ELR (cell line): Measurements from ENCODE around the gene PAX8.
"Not testable (repeated sequence)": the region's sequence is repeated elsewhere in the genome, so short reads cannot be mapped to it uniquely, and the experiment has no call there.

Source experiments
- DNase-seq: peaks from one replicate; pipeline ENCODE4 v3.0.0-alpha.2; 2015; ENCODE audit warnings: low read depth

Gene PAX8

DNA sequence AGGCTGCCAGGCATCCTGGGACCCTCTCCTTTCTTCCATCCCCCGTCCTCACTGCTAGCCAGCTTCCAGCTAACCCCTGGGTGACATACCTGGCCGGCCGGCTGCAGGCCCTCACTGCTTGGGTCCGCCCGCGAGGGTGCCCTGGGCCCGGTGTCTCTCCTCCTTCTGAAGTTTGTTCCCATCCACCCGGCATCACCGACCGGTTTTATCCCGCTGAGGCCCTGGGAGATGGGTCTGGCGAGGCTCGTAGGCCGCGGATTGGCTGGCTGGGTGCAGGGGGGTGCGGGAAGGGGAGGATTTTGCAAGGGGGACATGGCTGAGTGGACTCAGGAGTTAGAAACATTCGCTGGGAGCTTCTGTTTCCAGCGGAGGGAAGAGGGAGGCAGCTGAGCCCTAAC, at the start of gene PAX8:
Gene PAX8, minus strand, starts transcription at position 180 of the 398 bp plus-strand sequence. CDS start 527 bp downstream, outside the sequence.
- DNase-seq, result no peak

- DNase-seq, result no peak
These were observed 49.3 kb upstream of the PAX8 start for GRCh38 chr2:113328043-113328442.

GRCh38 chr2:113325161-113325731, 46.5 kb upstream of the PAX8 start:
- DNase-seq, result peak; percentile 28

DNA sequence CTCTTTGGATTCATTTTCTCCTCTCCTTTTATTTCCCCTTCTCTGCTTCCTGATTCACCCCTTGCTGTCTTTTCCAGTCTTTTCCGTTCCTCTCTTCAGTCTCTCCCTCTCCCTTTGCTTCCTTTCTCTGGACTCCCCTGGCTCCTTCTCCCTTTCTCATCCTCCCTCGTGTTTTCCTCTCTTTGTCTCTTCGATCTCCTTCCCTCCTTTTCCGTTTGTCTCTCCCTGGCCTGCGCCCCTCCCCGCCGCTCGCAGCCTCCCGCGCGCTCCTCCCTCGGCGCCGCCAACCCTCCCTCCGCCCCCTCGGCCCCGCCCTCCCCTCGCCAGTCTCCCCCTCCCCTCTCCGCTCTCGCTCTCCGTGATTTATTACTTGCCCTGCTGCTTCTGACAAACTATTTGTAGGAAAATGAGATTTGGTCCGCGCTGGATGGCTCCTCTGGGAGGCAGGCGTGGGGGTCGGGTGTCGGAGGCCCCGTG, 46.0 kb upstream of the PAX8 start:
- DNase-seq, result peak; percentile 75

DNA sequence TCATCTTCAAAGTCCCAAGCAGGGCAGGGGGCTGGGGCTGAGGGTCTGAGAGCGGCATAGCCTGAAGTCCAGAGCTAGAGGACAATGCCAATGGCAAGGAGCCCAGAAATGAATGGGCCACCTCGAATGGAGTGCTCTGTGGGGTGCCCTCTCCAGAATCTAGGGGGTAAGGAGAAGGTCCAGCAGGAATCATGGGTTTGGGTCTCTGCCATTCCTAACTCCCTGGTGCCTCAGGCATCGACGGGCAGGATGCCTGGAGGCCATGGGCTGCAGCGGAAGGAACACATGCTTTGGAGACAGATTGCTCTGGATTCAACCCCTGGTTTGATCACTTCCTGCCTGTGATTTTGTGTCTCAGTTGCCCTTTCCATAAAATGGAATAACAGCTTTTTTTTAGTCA, 44.4 kb upstream of the PAX8 start:
- DNase-seq, result not testable (repeated sequence)

DNA sequence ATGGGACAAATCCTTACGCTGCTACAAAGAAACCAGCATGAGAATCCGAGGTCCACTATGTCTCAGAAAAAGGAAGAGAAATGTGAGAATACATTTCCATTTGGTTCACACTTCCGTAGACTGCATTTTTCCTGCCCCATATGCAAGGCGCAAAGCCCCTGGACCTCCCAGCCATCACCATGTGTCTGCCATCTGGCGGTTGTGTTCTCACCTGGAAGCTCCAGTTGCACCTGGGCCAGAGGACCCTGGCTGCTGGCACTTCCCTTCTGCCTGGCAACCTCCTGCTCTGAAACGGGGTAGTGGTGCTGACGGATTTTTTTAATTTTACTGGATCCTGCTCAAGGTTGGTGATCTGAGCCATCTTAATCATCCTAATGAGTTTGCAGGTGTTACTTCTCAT, 41.4 kb upstream of the PAX8 start:
- DNase-seq, result not testable (repeated sequence)

DNA sequence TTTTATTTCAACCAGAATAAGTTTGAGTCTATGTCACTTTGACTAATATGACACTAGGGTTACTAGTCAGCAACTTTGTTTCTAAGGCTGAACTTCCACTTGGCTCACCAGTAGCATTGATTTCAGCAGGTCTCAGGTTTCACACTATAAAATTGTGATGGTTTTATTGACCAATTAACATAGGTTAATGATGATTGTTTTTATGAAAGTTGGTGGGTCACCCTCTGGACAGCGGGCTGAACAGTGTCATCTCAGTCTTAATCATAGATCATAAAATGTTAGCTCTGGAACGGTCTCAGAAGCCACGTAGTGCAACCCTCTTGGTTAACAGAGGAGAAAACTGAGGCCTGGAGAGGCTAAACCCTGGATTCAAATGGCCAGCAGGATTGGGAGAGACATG, 40.2 kb upstream of the PAX8 start:
- DNase-seq, result not testable (repeated sequence)

DNA sequence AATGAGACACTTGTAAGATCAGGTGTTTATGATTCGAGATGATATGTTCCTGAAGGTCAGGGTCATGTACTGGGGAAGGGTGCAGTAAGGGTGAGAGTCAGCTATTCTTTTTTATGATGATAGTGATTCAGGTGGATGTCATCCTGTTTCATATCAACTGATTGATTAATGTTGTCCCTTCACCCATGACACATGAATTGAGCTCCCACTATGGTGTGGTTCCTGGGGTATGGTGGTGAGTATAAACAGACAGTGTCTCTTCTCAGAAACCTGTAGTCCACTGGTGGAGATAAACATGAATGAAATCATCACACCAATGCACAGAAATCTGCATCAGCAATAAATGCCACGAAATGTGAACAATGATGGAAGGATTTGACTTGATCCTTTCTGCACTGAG, 37.4 kb upstream of the PAX8 start:
- no peak for DNase-seq

DNA sequence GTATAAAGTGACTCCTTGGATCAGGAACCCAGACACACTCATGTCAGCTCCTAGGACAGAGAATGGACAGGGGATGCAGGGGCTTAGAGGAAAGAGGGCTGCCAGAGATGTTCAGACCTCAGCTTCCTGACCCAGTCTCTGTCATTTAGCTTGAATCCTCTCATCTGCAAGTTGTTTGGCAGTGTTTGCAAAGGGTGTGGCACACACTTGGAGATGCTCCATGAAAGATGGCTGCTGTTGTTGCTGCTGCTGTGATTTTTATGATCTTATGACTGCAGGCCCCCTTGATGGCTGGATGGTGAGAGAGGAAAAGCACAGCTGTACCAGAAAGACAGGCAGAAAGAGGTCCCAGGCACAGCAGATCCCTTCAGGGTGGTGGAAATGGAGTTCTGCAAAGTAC, 35.9 kb upstream of the PAX8 start:
- not testable (repeated sequence) for DNase-seq

DNA sequence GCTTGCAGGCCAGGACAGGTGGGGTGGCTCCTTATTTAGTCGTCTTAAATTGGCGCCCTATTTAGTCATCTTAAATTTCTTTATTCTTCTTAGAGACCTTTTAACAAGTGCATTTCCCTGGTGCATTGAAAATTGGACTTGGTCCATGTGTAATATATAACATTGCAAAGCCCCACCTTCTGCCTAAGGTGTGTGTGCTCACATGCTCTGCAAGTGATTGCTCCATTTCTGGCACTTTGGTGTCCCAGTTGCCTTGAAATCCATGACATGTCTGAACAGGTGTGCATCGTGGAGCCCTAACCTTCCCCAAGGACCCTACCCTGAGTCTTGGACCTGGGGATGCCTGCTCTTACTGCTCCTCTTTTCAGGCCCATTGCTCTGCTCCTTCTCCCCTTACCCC, 35.5 kb upstream of the PAX8 start:
- not testable (repeated sequence) for DNase-seq

DNA sequence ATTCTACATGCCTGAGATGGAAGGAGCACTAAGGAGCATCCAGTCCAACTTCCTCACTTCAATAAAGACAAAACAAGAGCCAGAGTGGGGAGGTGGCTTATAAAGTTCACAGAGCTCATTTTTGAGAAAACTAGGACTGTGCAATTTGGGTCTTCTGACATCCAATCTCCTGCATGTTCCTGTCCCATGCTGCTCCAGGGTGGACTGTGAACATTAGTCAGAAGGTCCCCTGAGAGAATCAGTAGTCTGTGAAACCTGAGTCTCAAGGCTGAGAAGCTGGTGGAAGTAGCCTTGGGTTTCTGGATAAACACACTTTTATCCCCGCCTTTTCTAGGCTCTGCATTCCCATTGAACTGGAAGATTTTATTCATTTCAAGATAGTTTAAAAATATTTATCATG, 33.1 kb upstream of the PAX8 start:
- DNase-seq, result not testable (repeated sequence)

DNA sequence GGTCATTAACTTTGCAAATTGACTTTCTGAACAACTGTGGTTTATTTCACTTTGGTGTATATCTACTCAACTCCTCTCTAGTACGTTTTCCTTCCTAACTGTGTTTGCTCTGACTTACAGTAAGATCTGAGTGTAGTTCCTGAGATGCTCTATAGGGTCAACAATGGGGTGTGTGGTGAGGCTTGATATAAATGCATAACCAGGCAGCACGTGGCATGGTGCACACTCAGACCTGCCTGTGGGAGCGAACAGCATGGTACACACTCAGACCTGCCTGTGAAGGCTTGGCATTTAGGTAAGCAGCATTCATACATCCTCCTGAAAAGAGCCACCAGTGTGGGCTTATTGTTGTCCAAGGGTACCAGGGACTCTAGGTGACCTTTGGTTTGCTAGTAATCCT, 32.5 kb upstream of the PAX8 start:
- not testable (repeated sequence) for DNase-seq

DNA sequence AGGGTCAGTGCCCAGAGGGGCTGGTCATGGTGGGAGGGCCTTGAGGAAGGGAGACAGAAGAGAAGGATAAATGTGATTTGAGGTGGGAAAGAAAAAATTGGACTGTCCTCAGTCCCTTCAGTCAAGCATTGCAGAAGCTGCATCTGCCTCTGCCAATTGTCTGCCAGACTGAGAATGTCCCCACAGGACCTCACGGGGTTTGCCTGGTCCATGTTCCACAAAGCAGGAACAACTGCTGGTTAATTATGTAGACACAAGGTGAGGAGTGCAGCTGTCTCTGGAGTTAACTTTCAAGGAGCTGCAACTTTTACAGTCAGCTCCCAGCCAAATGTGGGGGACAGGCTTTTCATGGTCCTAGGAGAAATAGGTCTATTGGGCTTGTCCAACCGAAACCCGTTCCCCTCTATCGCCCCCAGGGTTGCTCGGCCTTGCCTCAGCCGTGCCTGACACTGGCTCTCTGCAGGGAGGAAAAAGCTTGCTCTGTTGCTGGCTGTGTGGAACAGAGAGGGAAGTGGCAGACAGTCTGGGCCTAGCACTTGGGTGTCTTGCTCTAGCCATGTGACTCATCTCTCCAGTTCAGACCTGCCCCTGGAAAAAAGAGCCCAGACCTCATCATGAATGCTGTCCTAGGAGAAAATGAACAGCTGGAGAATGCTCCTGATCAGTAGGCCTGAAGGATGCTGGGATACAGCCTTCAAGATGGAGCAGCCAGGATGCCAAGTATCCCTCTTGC, 31.1 kb upstream of the PAX8 start:
- DNase-seq, result peak; percentile 4

DNA sequence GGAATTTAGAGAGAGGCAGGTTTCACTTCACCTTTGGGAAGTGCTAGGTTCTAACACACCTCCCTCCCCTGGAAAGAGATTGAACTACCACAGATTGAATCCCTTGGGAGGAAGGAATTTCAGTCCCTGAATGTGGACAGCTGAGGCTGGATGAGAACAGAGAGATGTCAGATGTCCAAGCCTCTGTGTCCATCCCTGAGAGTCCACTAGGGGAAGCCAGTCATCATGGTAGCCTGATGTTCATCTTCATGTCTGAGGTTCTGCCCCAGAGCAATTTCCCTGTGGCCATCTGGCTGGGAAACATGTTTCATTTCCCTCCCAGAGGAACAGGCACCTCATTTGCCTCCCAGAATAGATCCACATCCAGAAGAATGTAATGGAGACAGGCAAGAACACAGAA, 30.1 kb upstream of the PAX8 start:
- peak; percentile 8 for DNase-seq

GRCh38 chr2:113306207-113306606, 27.5 kb upstream of the PAX8 start:
- DNase-seq, result not testable (repeated sequence)

DNA sequence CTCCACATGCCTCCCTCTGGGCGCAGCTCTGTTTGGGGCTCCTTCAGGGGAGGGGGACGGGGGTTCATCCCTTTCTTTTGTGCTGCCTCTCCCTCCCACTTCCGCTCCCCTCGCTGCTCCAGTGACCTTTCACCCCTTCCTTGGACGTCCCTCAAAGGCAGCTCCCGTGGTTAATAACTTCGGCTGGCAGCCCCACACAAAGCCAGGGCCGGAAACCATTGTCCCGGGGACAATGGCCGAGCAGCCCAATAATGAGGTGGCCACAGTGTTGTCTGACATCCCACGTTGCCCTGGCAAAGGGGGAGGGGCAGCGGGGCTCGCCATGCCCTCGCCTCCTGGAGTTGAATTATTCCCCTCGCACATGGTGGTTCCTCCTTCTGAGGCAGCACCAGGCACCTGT, 27.0 kb upstream of the PAX8 start:
- DNase-seq, result not testable (repeated sequence)

- no peak for DNase-seq
These were observed 26.4 kb upstream of the PAX8 start for GRCh38 chr2:113305146-113305545.

GRCh38 chr2:113304702-113305101, 26.0 kb upstream of the PAX8 start:
- no peak for DNase-seq

DNA sequence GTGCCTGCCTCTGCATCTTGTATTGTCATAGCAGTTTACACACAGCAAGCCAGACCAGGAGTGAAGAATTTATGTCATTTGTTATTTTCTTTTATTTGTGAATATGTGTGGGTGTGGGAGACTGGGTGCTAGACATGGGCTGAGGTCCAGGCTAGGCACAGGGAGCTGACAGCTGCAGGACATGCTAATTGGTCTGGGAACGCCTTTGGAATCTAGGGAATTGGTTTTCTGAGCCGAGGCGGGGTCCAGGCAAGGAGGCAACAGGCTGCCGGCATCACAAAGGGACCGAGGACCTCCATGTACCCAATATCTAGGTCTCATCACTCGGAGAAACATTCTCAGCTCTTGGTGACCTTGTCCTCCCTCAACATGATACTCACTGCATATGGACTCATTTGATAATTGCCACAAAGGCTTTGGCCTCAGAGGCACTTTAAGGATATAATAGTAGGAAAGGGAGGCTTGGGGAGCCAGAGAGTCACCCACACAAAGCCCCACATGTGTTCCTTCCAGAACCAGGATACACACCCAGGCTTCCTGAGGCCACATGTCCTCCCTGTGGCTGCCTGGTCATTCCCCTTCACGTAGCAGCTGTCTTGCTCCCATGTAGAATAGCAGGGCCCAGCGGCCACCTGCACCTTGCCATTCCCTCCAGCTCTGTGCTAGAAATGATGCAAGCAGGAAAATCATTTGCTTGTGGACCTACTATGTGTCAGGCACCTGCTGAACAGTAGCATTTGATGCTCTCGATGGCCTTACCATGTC, 23.7 kb upstream of the PAX8 start:
- DNase-seq, result not testable (repeated sequence)

DNA sequence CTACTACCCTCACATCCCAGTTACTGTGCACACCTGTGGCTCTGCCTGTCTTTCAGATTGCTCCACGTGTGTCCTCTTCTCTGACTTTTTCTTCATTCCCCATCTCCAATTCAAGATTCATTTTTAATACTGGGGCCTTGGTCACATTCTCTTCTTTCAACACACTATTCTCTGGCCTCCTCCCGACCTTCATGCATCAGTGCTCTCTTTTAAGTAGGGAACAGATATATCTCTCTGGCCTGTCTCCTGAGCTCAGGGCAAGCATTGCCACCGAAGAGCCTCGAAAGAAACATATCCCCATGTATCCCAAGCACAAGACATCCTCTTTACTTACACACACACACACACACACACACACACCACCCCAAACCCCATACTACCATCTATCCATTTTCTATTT, 21.6 kb upstream of the PAX8 start:
- no peak for DNase-seq

DNA sequence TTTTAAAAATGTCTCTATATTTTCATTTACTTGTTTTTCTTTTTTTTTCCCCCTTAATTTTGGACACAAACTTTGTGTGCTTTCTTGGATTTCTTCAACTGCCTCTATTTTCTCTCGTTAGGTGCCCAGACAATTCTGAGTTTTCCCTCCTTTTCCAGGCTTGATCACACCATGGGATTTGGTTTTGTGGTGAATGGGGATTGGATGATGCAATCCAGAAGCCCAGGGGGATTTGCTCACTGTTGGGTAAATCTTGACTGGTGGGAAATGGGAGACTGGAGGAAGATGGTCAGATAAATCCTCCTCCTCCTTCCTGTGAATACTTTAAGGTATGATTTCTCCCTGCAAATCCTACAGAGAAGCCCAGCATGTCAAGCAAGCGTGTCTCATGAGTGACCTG, 19.5 kb upstream of the PAX8 start:
- no peak for DNase-seq

- DNase-seq, result not testable (repeated sequence)
These were observed 18.9 kb upstream of the PAX8 start for GRCh38 chr2:113297590-113297989.

DNA sequence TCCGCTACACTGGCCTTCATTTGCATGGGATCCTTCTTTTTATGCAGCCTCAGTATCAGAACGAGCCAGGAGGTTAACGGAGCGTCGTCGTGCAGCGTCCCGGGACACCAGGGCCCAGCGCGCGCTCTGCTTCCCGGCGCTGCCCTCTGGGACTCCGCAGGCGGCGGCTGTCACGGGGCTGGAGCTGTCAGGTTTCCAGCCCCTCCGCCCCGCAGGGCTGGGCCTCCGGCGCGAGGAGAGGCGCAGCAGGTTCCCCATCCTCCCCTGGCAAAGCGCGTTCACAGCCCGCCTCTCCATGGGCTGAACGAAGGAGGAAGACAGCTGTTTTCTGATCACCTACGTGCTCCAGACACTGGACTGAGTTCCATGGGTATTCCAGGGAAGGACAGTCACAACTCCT, 12.5 kb upstream of the PAX8 start:
- DNase-seq, result no peak
